Measurements from ENCODE around the gene DCPS.
A peak's percentile ranks its signal among the peaks of the same experiment; 100 is the strongest.
"Not testable (repeated sequence)": the region's sequence is repeated elsewhere in the genome, so short reads cannot be mapped to it uniquely, and the experiment has no call there.

Gene DCPS, protein sequence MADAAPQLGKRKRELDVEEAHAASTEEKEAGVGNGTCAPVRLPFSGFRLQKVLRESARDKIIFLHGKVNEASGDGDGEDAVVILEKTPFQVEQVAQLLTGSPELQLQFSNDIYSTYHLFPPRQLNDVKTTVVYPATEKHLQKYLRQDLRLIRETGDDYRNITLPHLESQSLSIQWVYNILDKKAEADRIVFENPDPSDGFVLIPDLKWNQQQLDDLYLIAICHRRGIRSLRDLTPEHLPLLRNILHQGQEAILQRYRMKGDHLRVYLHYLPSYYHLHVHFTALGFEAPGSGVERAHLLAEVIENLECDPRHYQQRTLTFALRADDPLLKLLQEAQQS

DNA sequence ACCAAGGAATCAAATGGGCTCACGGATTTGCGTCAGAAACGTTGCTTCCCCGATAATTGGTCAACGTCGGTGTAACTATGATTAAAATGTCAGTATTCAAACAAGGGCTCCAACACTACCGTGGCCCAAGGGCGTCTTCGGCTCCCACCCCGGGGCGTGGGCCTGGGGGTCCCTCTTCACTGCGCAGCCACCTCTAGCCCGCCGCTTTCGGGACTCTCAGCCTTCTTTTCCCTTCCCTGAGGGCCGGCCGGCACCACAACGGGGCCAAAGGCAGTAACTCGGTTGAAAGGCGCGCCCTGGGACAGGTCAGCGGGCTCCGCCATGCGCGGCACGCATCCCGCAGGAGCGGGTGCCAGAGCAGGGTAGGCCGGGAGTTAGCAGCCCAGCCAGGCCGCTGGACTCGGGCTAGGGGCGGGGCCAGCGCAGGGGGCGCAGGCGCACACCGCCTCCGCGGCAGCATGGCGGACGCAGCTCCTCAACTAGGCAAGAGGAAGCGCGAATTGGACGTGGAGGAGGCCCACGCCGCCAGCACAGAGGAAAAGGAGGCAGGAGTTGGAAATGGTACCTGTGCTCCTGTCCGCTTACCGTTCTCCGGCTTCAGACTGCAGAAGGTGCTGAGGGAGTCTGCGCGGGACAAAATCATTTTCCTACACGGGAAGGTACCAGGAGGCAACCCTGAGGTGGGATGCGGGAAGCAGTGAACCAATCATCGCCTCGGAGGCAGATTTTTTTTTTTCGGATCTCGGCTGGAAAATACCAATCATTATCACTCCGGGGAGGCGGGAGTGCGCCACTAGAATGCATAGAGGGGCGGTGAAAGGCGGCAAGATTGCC lies at the start of gene DCPS:
Gene DCPS (plus strand): TSS at position 438 of the 834 bp plus-strand sequence. CDS start 21 bp downstream, at position 459.
- DNase-seq, result peak; percentile 81

DNA sequence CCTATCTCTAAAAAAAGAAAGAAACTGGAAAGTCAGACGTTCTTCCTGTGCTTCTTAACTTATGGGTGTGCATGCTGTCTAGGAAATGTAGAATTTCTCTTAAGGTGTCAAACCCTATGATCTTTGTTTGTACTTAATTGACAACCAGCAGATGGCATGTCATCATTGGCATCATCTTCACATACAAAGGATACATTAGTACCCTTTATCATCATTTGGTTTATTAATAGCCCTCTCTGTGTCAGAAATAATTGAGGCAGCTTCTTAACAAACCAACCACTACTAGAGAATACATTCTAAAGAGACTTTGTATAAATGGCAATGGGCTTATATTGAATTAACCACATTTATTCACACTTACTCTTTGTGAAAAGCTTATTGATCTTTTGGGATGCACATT lies 49.0 kb upstream of the DCPS start:
- DNase-seq, result no peak

DNA sequence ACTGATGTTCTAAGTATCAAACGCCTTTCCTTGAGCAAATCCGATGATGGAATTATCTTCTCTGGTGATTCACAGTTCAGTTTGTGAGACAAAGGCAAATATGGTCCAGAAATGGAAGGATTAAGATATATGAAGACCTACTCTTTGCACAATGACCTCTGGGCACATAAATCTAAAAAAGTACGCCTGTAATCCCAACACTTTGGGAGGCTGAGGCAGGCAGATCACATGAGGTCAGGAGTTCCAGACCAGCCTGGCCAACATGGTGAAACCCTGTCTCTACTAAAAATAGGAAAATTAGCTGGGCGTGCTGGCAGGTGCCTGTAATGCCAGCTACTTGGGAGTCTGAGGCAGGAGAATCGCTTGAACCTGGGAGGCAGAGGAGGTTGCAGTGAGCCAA lies 48.4 kb upstream of the DCPS start:
- DNase-seq, result not testable (repeated sequence)

DNA sequence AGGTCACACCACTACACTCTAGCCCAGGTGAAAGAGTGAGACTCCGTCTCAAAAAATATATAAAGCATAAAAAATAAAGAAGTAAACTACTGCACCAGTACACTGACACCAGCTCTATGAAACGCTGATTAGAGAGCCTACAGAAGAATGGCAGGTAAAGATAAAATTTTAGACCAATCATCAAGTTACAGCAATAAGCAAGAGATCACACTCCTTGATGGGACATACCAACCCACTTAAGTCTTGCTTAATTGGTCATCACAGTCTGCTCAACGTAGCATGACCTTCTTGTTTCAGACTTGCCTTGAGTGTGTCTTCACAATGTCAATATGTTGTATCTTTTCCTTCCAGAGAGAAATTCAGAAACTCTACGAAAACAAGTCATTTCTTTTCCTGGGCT lies 47.6 kb upstream of the DCPS start:
- DNase-seq, result no peak

DNA sequence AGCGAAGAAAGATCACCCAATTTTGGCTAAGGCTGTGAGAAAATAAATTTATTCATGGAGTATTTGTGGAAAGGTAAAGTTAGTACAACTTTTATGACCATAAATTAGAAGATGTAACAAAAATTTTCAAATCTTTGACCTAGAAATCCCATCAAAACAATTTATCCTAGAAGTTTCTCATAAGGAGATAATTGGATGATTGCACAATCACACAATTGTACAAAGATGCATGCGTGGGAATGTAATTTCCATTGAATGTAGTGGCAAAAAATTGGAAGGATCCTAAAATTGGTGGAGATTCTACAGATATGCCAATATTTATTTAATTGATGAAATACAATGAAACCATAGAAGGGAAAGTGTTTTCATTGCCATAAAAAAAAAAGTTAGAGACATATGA lies 46.7 kb upstream of the DCPS start:
- no peak for DNase-seq

DNA sequence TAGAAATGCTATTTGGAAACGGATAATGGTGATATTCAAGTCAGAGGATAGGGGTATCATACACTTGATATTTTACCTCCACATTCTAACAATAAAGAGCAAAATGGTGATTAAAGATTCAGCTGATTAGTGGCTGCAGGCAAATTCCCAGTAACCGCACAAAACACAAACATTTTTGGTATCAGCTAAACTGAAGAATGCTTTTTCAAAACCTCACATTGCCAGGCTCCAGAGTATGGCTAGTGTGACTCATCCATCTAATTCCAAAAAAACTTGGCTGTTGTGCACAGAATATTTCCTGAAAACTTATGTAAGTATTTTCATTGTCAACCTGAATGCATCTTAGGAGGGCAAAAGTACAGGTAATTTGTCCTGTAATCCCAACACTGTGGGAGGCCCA lies 46.1 kb upstream of the DCPS start:
- DNase-seq, result no peak

DNA sequence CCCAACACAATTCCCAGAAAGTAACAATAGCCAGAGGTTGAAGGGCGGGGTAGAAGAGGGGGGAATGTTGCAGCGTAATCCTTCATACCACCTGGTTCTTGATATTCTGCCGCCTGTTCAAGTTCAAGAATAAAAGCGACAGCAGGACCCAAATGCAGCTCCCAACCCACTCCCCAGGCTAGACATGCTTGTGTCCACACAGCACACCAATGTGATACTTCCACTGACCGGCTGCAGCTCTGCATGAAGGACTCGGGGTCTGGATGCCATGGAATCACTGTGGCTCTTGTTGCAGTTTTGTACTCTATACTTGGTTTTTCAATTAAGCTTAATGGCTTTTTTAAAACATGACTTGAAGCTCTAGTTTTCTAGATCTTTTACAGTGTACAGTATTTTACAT lies 41.6 kb upstream of the DCPS start:
- no peak for DNase-seq

DNA sequence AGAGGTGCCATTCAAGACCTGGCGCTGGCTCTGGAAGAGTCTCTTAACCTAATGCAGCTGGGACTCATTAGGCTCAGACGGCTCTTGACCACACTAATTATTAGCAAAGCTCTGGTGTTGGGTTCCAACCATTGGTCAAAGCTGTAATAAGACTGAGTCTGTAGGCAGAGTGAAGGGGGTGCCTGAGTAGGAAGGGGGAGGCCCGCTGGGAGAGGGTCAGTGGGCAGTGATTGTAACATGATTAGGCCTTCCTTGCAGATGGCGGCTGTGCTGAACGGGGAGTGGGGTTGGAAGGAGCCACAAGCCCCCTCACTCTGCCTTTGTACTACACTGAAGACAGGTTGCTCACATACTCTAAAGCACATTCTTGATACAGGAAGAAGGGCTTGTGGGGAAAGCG lies 40.4 kb upstream of the DCPS start:
- no peak for DNase-seq

DNA sequence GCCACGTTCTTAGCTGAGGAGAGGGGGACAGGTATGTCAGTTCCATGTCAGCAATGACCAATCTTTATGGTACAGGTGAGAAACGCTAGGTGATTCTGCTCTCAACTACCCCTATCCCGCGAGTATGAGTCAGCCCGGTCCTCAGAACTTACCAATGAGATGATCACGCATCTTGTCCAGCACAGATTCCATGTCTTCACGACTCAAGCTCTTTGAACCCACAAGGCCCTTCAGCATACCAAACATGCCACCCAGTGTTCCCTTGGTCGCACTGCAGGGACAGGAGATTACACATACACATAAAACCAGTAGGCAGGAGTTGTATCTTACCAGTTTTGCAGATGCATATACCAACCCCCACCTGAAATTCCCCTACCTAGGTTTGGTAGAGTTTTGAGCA lies 38.0 kb upstream of the DCPS start:
- no peak for DNase-seq

DNA sequence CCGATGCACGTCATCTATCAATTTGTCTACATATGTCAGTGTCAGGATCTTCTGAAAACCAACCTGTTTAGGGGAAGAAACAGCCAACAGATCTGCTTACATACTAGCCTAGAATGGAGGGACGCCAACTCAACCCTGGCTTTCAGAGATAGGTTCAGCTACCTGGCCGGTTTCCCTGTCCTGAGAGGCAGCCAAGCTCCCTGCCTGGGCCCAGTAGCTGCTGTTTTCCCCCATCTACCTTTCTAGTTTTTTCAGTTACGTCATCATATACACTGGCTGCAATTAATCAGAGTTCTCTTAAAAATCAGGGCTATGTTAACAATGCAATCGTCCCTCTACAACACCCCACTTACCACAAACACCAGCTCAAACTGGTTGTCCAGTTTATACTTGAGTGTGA lies 36.2 kb upstream of the DCPS start:
- no peak for DNase-seq

DNA sequence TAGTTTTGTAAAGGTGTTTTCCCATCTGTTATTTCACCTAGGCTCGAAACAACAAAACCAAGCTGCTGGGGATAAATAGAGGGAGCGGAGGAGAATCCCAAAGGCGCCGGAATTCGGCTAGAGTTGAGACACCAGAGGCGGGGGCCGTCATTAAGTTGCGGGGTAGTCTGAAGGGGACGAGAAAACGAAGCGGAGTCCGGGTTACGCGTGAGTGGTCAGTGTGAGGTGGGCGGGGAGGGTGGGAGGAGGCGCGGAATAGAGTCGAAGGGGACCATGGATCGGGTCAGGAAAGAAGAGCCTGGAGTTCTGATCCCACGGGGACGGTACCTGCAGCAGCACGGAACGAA lies 35.5 kb upstream of the DCPS start:
- DNase-seq, result no peak

DNA sequence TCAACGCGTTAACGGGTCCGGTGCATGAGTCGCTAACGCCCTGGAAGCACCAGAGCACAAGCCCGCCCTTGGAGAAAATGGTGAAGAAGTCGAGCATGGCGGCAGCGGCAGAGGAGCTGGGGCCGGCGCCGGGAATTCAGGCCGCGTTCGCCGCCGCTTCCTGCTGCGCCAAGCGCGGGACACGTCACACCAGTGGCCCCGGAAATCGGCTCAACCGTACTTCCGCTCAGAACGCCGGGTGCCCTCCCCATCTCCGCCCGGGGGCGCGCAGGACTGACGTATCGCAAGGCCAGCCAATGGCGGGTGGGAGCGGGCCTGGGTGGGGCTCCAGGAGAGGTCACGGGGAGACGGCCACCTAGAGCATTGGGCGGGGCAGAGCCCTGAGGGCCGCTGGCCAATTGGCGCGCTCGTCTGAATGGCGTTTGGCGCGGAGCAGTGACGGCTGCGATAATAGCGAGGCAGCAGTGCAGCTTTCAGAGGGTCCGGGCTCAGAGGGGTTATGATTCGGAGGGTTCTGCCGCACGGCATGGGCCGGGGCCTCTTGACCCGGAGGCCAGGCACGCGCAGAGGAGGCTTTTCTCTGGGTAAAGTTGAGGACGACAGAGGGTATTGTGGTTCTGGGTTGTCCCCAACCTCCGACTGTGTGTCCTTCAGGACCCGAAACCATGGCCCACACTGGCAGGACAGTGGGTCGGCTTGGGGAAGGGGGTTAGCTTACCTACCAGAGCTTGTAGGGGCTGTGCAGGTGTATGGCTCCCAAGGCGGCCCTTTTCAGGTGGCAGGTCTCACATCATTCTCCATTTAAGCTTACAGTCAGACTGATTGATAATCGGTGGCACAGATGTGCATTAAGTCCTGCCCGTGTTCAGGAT lies 34.9 kb upstream of the DCPS start, which contains the start of the genes FOXRED1 and SRPRA:
Gene FOXRED1 (plus strand): TSS at position 447 of the 872 bp plus-strand sequence. CDS start 53 bp downstream, at position 500.
Gene SRPRA (minus strand): TSS at position 188 of the 872 bp plus-strand sequence. CDS start 91 bp downstream, at position 97.
- peak; percentile 99 for DNase-seq

DNA sequence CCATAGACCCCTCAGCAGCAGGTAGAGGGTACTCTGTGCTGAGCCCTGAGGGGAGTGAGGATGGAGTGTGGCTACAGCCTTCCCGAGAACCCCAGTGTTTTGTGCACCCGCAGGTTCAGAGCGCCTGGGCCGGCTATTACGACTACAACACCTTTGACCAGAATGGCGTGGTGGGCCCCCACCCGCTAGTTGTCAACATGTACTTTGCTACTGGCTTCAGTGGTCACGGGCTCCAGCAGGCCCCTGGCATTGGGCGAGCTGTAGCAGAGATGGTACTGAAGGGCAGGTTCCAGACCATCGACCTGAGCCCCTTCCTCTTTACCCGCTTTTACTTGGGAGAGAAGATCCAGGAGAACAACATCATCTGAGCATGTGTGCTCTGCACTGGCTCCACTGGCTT lies 26.5 kb upstream of the DCPS start:
- no peak for DNase-seq

DNA sequence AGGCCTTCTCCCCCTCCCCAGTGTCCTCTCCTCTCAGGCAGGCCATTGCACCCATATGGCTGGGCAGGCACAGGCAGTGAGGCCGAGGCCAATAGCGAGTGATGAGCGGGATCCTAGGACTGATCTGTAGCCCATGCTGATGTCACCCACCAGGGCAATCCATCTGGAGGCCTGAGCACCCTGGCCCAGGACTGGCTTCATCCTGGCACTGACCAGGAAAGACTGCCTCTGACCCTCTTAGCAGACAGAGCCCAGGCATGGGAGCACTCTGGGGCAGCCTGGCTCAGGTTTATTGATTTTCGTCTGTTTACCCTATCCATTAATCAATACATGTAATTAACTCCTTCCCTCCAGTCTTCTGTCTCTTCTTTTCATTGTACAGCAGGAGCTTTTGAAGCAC lies 26.1 kb upstream of the DCPS start:
- no peak for DNase-seq

DNA sequence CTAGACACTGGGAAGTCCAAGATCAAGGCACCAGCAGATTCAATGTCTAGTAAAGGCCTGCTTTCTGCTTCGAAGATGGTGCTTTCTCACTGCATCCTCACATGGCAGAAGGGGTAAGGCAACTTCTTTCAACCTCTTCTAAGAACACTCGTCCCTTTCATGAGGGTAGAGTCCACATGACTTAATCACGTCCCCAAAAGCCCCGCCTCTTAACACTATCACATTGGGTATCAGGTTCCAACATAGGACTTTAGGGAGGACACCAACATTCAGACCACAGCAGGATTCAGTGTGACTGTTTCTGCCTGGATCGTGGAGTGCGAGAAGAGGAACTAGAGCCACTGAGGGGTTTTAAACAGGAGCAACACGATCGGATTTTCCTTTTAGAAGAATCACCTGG lies 24.7 kb upstream of the DCPS start:
- no peak for DNase-seq

DNA sequence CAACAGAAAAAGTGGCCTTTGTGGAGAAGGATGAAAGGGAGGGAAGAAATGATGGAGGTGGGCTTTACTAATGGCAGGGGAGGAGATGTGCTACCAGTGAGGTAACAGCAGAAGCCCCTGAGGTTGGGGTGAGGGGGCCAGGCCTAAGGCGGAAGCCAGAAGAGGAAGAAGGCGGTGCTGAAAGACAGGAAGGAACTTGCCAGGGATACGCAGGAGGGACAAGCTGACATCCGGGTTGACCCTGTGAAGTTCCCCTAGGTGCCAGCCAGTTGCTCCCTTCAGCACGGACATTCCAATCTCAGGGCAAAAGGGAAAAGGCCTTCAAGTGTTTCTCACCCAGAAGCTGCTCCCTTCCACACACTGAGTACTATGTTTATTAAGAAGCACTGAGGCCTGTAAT lies 23.3 kb upstream of the DCPS start:
- DNase-seq, result no peak

DNA sequence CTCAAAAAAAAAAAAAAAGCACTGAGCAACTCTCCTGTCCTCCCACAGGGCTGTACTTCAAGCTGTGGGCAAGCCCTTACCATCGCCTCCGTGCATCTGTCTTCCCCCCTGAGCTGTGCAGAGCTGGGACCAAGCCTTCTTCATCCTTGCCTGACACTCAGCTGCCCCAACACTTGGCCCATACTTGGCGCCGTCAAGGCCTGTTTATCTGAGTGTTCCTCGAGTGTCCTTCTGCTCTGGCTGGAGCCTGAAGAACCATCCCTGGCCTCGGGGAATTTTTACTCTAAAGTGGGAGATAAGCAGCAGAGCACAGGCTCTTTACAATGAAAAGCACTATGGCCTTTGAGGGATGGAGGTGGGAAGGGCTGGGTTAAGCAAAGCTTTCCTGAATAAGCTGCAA lies 22.6 kb upstream of the DCPS start:
- DNase-seq, result no peak

DNA sequence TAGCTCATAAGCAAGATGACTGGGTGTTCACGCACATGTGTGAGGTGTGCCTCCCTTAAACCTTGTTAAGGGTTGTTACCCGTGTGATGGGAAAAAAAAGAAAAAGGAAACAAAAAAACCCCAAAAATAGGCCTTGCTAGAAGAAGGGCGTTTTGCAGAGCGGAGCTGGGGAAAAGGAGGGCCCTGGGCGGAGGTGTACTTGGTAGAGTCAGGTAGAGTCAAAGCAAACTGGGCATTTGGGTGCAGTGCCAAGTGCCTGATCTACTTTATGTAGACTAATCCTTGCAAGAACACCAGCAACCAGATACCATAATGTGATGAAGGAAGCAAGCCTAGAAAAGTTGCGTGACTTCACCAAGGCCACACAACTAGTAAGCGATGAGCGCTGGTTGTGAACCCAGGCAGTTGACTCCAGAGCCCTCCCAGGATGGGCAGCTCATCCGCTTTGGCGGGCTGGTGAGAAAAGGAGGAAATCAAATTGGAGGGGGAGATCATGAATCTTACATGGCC lies 22.1 kb upstream of the DCPS start:
- DNase-seq, result no peak

DNA sequence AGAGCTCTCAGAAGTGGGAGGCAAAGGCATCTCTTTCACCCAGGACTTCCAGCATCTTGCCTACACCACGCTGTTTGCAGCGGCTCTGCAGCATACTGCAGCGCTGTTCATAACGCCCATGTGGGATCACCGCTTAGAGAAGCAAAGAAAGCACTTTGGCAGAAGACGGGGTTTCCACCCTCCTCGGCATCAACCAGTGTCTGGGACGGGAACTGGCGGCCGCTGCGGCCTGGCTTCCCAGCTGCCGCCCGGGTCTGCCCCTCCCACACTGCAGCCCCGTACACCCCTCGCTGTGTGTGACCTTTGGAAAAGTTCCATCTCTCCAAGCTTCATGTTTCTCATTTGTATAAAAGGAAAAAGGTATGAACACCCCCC lies 21.5 kb upstream of the DCPS start:
- peak; percentile 48 for DNase-seq

DNA sequence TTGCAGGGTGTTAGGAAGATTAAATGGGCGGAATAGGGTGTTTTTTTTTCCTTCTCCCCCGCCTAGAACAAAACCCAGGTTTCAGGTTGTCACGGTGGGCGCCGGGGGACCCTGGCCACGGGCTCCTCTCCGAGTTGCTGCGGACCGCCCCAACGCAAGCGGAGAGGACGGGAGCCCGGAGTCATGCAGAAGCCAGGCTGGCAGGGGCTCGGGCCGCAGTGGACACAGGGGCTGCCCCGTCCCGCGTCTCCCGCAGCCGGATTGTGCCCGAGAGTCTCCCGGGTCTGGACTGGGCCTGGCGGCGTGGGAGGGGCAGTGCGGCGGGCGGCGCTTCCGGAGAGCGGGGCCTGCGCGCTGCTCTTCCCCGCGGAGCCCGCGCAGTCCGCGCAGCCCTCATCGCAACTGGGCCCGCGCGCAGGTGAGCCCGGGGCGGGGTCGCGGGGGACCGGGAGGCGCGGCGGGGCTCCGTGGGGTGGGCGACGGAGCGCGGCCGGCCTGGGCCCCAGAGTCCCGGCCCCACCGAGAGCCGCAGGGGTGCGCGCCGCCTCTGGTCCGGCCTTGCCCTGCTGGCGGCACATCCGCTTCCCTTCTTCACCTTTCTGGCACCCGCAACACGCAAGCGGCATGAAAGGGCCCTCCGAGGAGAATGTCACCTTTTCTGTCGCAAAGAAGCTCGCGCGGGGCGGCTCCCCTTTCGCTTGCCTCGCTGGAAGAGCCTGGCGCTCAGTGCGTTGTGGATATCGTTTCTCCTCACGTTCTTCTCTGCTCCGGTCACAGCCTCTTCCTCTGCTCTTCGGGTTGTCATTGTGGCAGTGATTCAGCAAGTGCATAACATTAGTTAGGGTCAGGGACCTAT lies 20.9 kb upstream of the DCPS start, which contains the start of gene TIRAP:
Gene TIRAP (plus strand): TSS at position 358 of the 856 bp plus-strand sequence. CDS start 7,802 bp downstream, outside the sequence.
- DNase-seq, result peak; percentile 49

DNA sequence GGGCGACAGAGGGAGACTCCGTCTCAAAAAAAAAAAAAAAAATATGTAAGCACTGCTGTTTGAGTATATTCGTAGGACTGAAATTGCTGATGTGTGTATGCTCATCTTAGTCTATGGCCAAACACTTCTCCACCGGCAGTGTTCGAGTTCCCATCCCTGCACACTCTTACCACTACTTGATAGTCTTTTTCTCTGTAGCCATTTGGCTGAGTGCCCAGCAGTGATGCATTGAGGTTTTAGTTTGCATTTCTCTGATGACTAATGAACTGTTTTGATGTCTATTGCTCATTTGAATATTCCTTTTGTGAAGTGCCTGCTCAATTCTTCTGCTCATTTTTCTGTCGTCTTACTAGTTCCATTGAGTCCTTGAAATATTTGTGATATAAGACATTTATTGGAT lies 19.0 kb upstream of the DCPS start:
- DNase-seq, result peak; percentile 67

DNA sequence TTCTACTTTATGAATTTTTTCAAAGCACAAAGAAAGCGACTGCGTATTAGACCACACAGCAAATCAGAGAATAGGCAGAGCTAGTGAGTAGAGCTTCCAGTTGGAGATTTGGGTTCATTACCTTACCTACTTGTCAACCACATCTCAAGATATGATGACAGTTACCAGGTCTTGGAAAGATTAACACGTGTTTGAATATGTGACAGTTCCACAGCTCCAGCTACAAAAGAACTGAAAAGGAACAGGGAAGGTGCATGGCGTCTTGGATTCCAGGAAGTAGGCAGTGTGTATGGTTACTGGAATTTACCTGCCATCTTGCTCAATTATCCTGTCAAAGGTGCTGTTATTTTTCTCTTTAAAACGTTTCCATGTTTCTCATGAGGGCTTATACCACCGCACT lies 15.6 kb upstream of the DCPS start:
- no peak for DNase-seq
